NCI-H128 (cell line): ENCODE data around the gene BARX1.
"Not testable (repeated sequence)": the region's sequence is repeated elsewhere in the genome, so short reads cannot be mapped to it uniquely, and the experiment has no call there.

Experiments used
- DNase-seq: peaks from one replicate; lab custom pipeline; 2025; ENCODE audit not compliant: unreplicated experiment; lab: John Stamatoyannopoulos, UW

Gene BARX1

DNA sequence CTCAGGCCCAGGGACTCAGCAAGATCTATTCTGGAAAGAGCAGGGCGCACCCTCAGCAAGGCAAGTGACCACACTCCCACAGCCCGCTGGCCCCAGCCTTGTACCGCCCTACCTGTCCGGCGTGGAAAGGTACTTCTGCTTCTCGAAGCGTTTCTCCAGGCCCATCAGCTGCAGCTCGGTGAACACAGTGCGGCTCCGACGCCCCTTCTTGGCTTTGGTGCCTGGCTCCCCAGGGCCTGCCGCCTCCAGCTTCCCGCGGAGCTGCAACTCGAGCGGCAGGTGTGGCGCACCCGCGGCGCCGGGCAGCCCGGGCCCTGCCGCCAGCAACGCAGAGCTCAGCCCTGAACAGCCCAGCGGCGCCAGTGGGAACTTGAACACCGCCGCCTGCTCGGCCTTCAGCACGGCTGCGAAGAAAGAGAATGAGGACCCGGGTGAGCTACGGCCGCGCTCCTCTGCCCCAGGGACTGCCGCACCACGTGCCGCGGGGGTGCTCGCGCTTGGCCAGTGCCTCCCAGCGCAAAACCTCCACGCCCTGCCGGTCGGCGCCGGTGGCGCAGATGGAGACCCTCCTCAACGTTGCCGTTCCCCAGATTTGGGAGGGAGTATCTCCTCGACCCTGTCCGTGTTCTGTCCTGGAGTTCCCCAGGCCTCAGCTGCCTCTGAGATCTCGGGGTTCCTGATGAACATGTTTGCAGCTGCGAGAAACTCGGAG, 2.2 kb downstream of the BARX1 start:
- no peak for DNase-seq

DNA sequence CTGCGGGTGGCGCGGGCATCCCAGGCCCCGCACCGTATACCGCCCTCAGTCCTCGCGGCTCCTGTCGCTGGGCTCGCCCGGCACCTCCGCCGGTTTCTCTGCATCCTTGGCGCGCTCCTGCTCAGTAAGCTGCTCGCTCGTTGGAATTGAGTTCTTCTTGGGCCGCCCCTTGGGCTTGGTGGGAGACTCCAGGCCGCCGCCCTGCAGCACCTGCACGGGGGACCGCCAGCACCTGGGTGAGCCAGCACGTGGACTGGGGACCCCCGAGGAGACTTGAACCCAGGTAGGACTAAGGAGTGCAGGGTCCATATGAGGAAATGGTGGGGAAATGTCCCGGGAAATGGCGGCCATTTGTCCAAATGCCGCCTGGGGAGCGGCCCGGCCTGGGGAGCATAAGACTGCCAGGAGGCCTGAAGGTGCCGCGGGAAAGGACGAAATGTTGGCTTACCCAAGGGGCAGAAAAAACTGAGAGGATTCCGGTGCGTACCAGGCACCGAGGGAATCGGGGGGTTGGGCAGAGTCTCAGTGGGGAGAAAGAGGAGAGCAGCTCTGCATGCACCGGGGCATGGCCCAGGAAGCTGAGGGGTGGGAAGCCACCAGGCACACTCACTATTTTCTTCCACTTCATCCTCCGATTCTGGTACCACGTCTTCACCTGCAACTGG, 2.9 kb downstream of the BARX1 start:
- DNase-seq, result no peak

DNA sequence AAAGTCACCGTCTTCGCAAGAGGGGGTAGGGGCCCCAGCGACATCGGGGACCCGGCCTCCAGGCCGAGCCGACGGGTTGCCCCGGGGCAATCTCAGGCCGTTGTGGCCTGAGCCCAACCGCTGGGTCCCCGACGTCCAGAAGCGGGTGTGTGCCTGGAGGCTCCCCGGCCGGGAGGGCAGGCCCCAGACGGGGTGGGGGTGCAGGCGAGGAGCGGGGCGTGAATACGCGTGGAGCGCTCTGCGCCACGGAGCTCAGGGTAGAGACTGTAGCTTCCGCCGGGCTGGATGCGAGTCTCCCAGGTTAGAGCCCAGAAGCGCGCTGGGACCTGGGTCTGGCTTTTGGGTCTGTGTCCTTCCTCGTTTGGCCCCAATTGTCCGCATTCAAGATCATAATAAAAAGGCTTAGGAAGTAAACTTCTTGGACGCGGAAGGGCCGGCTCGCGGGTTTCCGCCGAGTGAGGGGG, 3.5 kb downstream of the BARX1 start:
- DNase-seq, result no peak

DNA sequence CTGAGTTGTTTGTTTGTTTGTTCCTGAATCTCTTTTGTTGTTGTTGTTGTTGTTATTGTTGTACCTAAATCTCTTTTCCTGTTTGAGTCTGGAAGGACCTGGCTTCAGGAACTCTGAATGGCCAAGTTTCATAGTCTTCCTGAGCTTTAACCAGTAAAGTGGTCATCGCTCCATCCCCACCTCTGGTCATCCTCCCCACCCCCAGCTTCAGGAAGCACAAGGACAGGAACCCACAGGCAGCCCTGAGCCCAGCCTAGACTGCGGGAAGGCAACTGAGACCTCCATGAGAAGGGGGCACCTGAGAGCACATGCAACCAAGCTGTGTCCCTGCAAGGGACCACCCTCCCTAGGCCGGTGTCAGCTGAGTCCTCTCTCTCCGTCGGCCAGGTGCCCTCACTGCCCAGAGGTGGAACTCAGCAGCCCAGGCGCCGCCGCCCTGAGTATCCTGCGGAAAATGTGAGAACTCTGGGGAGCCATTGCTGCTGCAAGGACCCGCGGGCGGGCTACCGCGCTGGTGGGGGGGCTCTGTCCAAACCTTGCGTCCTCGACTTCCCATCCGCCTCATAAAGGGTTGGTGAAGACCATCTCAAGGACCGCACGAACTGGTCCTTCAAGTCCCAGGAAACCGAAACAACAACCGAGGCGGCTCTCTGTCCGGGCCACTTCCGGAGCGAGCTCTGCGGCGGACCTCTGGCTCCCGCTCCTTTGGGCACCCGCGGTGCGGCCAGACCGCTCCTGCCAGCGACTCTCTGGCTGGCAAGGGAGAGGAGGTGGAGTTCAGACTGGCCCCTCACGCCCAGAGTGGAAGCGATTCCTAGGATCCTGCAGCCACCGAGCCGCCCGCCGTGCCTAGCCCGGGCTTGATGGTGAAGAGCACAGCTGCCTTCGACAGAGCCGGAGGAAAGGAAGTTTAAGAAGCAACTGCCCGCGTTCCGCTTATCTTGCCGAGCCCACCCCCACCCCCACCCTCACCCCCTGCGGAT, 4.2 kb downstream of the BARX1 start:
- DNase-seq, result no peak

DNA sequence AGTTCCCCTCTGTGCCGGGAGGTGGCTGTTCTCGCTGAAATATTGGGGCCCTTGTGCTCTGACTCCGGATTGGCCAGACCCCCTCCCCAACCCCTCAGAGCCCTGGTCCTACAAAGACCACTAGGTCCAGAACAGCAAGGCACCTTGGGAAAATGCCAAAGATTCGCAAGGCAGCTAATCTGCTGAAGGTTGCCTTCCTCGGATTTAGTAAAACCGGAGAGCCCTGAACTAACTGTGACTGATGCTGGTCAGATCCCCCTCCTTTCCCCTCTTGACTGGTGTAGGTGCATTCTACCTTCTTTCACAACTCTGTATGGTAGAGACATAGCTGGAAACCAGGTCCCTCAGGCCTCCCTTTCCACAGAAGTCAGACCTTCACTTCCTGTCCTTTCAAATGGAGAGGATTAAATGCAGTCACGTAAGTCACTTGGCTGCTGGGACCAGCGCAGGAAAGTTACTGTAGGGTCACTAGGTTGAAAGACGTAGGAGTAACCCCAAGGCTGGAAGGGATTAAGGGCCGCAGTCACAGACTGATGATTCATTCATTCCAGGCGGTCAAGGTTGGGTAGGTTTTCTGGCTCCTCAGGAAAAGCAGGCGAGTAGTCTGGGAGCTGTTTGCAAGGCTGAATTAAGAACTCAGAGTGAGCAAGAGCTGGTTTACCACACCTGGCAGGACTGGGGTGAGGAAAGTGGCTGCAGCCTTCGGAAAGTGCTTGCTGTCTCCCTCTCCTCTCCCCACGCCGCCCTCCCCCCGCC, 5.3 kb downstream of the BARX1 start:
- no peak for DNase-seq

DNA sequence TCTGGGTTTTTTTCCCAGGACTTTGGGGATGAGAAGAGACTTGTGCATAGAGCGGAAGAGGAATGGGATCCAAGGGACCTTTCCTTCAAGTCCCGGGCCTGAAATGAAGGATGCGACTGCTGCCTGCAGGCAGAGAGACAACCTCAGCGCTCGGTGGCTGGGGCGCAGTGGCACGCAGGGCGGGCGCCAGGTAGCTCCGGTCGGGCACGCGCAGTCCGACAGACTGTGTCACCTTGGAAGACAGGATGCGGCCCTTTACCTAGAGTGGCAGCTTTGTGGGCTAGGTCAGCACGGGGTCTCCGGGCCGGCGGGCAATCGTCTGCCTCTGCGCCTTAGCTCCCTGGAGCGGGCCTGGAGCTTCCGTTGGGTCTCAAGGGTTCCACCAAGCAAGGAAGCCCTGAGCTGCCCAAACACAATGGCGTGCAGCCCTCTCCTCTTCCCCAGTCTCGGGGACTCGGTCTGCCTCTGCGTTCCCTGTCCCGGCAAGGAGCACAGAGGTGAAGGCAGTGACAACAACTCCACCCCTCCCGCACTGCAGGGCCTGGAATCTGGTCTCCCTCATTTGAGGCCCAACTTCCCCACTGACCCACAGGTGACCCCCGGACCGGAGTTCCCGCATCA, 6.0 kb downstream of the BARX1 start:
- DNase-seq, result no peak

DNA sequence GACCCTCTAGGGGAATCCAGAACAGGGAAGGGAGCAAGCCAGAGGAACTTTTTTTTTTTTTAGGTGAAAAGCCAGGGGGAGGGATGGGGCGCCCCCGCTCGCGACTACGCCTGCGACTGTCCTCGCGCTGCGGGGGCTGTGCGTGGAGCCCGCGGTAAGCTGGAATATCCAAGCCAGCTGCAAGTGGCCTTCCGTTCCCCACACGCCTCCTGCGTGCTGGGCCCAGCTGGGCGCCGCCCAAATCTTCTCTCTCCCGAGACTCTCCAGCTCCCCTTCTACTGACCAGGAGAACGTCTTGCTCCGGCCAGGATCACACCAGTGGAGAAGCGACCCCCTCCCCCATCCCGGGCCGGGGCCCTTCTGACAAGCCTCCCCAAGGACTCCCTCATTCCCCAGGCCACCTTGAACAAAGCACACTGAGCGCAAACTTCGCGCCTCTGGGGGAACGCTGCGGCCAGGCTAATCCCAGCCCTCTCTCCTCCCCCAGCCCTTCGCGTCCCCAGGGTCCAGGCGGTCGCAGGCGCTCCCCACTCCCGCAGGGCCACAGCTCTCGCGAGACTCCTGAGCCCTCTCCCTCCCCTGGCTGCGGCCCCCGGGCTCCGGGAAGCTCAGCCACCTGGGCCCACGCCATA, 6.6 kb downstream of the BARX1 start:
- no peak for DNase-seq

DNA sequence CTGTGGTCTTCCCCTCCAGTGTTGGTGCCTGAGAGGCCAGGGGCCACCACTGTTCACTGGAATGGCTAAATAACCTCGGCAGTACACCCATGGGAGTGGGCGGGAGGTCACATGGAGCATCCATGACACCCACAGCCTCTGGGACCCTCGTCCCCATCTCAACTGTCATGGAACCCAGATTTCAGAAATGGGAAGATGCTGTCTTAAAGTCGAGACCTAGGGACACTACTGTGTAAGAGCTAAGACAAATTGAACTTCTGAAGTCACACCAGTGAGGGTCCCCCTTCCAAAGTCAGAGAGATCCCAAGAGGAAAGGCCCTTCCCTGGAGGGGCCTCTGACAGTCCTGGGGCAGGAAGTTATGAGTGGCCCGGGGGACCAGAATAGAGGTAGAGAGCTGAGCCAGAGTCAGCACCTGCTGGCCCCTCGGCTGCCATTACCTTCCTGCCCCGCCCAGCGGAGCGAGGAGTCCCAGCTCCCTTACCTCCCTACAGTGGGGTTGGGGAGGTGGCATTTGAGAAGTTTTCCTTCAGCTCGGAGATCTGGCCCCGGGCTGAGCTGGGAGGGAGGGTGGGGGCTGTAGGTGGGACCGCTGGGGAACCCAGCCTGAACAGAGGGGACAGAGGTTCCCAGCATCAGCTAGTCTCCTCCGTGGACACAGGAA, 7.6 kb downstream of the BARX1 start:
- DNase-seq, result no peak

DNA sequence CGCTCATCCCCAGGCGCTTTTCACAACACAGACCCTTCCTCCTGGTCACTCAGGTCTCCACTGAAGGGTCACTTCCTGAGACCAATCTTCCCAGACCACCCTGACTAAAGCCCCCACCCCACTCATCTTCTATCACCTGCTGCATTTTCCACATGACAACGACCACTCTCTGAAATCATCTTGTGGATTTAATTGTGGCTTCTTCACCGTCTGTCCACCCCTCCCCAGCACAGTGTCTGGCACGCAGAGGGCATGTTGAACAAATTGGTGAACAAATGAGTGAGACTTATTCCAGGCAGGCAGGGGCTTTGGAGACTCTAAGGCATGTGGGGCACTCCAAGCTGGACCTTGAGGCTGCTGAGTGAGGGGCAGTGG, 8.8 kb downstream of the BARX1 start:
- DNase-seq, result no peak

DNA sequence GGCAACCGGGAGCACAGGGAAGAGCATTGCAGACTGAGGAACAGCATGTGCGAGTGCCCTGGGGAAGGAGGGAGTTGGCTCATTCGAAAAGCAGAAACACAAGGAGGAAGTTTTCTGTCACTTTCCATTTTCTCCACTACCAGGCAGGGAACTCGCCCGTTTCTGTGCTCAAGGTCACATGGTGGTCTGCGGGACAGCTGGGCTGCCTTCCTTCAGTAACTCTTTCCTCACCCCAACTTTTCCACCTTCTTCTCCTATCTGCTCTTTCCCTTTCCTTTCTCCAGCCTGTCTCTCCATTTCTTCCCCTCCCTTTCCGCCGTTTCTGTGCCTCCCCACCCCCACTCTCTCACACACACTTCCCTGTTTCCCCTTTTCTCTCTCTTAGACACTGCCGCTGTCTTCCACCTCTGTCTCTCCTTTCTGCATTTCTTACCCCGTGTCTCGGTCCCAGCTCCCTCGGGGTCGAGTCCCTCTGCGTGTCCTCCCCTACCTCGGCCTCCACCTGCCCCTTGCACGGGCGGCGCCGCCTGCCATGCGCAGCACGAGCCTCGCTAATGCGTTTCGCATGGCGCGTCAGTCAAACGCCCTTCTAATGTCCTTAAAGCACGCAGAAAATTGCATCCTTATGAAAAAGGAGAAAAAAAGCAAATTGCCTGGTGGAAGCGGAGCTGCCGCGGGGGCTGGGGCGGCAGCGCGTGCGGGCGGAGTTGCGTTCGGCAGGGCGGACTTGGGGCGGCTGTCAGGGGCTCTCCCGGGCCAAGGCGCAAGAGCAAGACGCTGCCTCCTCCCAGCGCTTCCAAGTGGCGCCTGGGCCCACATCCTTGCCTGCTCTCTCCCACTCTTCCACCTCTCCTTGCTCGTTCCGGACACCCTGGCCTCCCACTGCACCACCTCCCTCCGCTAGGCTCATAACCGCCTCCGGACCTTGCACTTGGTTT, 9.5 kb downstream of the BARX1 start:
- no peak for DNase-seq

DNA sequence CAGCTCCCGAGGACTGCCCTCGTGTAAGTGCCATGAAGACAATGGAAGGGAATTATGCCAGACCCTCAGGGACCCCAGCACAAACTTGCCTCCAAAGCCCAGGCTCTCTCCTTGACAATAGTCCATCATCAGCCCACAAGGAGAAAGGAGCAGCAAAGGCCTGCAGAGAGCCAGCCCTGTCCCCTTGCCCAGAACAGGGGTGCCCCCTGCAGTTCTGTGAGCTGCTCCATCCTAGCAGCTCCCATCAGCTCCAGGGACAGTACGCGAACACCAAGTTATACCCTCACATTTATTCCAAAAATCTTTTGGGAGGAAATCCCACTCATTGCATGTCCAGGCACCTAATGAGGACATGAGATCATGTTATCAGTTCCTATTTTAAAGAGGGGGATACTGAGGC, 11.1 kb downstream of the BARX1 start:
- no peak for DNase-seq

DNA sequence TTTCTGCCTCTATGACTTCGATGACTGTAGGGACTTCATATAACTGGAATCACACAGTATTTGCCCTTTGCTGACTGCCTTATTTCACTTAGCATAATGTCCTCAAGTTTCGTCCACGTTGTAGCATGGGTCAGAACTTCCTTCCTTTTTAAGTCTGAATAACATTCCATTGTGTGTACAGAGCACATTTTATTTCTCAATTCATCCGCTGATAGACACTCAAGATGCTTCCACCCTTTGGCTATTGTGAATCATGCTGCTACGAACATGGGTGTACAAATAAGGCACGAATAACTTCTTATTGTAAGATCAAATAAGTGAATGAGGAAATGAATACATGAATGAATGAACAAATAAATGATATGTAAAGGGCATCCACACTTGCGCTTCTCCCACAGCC, 13.0 kb downstream of the BARX1 start:
- DNase-seq, result no peak

DNA sequence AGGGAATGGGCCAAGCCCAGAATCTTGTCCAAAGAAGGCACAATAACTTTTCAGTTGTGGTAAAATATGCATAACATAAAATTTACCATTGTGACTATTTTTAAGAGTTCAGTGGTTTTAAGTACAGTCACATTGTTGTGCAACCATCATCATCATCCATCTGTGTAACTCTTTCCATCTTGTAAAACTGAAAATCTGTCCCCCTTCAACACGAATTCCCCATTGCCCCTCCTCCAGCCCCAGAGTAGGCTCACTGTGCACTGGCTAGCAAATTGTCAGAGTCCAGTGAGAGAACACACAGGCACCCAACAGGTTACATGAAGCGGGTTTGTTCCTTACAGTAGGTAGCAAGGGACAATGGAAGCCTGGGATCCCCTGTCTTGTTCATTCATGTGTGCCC, 13.7 kb downstream of the BARX1 start:
- no peak for DNase-seq

DNA sequence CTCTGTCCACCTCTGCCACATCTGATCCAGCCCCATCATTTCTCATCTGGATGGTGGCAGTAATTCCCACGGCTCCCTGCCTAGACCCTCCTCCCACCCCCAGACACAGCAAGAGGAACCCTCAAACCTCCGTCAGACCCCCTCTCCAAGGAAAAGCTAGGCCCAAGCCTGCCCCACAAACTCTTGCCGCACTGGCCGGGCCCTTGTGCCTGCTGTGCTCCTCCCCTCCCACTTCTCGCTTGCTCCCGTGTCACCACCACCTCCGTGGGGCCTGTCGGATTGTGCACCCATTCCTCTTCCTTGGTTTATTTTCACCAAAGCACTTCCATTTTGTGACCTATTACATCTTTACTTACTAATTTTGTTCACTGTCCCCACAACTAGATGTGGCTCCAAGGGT, 14.2 kb downstream of the BARX1 start:
- DNase-seq, result no peak

DNA sequence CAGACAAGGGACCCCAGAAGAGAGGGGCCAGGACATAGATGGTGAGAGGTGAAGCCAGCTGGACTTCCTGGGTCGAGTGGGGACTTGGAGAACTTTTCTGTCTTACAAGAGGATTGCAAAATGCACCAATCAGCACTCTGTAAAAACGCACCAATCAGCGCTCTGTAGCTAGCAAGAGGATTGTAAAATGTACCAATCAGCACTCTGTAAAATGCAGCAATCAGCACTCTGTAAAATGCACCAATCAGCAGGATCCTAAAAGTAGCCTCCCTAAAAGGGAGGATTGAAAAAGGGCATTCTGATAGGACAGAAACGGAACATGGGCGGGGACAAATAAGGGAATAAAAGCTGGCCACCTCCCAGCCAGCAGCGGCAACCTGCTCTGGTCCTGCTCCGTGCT, 15.6 kb downstream of the BARX1 start:
- DNase-seq, result not testable (repeated sequence)

DNA sequence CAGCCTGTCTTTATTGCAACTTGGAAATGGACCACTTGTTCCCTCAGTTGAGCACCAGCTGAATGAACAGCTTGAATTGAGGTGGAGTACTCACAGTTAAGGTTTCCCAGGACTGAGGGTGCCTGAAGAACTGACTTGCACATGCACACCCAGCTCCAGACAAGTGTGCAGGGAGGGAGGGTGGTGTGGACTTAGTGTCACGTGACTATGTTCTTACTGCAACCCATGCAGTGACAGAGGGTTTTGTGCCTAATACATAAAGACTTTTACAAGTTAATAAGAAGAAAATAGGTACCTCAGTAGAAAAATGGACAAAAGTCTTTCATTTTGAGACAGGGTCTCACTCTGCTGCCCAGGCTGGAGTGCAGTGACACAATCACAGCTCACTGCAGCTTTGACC, 18.0 kb downstream of the BARX1 start:
- DNase-seq, result no peak

DNA sequence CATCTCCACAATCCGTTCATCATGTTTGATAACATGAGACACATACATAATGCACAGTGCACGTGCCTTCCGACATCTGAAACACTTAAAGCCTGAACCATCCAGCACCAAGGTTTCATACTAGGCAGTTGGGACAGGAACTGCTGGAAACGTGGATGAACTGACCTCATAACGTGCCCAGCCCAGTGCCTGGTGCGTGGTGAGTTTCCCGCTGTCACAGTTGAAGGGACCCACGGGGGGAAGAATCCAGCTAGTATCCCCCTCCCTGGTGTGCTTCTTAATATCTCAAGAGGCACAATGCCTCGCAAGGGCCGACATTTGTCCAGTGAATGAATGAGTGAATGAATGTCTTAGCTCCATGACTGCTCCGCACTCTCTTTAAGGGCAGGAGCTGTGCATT, 23.2 kb downstream of the BARX1 start:
- no peak for DNase-seq

DNA sequence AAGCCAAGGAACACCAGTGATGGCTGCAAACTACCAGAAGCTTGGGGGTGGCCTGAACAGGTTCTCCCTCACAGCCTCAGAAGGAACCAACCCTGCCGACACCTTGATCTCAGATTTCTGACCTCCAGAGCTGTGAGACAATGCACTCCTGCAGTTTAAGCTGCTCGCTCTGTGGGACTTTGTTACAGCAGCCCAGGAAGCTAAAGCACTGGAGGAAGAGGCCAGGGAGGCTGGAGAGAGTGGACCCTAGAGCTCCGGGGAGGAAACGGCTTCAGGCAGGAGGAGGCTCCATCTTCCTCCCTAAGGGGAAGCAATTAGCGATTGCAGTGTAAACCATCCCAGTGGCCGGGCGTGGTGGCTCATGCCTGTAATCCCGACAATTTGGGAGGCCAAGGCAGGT, 25.1 kb downstream of the BARX1 start:
- no peak for DNase-seq

DNA sequence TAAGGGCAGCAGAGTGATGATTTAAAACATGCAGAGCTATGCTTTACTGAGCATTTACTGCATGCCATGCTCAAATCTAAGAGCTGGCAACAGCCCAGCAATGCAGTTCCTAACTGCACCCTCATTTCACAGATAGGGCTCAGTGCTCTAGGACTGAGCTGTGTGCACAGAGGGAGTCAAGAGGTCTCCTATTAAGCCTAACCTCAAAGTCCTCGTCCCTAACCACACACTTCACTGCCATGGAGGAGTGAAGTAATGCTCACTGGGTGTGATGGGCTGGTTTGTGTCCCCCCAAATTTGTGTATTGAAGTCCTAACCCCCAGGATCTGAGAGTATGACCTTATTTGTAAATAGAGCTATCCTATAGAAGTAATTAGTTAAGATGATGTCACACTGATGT, 25.9 kb downstream of the BARX1 start:
- DNase-seq, result no peak
